GM18517 (cell line): ENCODE measurements around the gene SMIM38.

Experiments
- ATAC-seq: cut with Tn5 transposase; IDR thresholded peaks from one replicate; pipeline ENCODE4 v1.9.1; 2021; ENCODE audit warnings: mild to moderate bottlenecking, moderate library complexity; ENCODE audit not compliant: unreplicated experiment

Gene SMIM38

GRCh38 chr11:69178819-69179482, 23.2 kb downstream of the SMIM38 start:
- no peak for ATAC-seq

GRCh38 chr11:69180226-69180625, 24.5 kb downstream of the SMIM38 start:
- no peak for ATAC-seq

GRCh38 chr11:69180726-69181125, 25.0 kb downstream of the SMIM38 start:
- no peak for ATAC-seq

- no peak for ATAC-seq
Observed at GRCh38 chr11:69183613-69184012, 27.9 kb downstream of the SMIM38 start.

GRCh38 chr11:69186316-69187260, 30.9 kb downstream of the SMIM38 start:
- no peak for ATAC-seq

- ATAC-seq, result no peak
Observed at GRCh38 chr11:69187540-69188065, 31.9 kb downstream of the SMIM38 start.

- no peak for ATAC-seq
Observed at GRCh38 chr11:69189059-69189458, 33.3 kb downstream of the SMIM38 start.

- no peak for ATAC-seq
Observed at GRCh38 chr11:69190796-69191536, 35.2 kb downstream of the SMIM38 start.

- ATAC-seq, result no peak
Observed at GRCh38 chr11:69192301-69192721, 36.6 kb downstream of the SMIM38 start.

- ATAC-seq, result no peak
Observed at GRCh38 chr11:69193151-69193550, 37.4 kb downstream of the SMIM38 start.

GRCh38 chr11:69193629-69194028, 37.9 kb downstream of the SMIM38 start:
- no peak for ATAC-seq

GRCh38 chr11:69194396-69194795, 38.7 kb downstream of the SMIM38 start:
- ATAC-seq, result no peak

- no peak for ATAC-seq
Observed at GRCh38 chr11:69194956-69195355, 39.2 kb downstream of the SMIM38 start.

- ATAC-seq, result no peak
Observed at GRCh38 chr11:69195824-69196782, 40.4 kb downstream of the SMIM38 start.

GRCh38 chr11:69196783-69197169, 41.0 kb downstream of the SMIM38 start:
- ATAC-seq, result no peak

- ATAC-seq, result no peak
Observed at GRCh38 chr11:69198891-69199582, 43.3 kb downstream of the SMIM38 start.

- no peak for ATAC-seq
Observed at GRCh38 chr11:69199583-69200315, 44.0 kb downstream of the SMIM38 start.

- no peak for ATAC-seq
Observed at GRCh38 chr11:69200331-69201065, 44.8 kb downstream of the SMIM38 start.
